NCI-H510A (cell line): ENCODE results near the gene TSPAN18.

Experiments used
- DNase-seq: peaks from one replicate; lab custom pipeline; 2025; lab: John Stamatoyannopoulos, UW

TSPAN18 gene

DNA sequence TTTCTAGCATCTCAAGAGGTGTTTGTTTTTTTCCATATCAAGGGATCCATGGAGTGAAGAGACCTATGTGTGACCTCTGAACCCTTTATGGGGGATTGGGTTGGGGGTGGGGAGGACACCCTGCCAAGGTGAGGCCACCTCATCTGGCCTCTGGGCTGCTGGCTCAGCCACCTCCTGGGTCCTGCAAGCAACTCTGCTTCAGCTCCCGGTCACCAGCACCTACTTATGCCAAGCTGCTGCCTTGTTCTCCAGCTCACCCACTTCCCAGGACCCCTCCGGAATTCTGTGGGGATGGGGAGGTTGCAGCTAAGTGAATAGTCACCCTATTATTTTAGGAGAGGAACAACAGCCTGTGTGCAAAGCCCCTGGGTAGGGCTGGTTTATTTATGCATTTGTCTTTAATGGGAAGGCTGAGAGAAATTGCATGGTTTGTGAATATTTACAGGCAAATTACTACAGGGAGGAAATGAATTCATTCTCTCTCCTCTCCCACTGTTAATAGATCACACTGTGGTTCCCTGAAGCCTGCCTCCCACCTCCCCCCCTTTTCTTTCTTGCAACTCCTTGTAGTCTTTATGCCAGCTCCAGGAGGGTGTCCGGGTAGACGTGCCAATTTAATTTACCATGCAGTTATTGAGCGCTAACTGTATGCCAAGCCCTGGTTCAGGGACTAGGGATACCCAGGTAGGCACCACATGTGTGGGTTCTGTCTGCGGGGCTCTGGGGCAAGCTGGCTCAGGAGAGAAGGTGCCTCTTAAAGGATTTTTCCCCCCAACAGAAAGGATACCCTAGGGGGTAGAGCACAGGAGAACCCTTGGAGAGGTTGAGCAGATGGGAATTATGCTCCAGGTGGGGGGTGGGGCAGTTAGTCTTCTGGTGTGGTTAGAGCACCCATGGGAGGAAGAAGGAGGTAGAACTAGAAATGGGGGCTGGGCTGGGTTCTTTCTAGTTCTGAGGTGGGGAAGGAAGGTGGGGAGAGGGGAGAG lies 50.7 kb downstream of the TSPAN18 start:
- DNase-seq = no peak

DNA sequence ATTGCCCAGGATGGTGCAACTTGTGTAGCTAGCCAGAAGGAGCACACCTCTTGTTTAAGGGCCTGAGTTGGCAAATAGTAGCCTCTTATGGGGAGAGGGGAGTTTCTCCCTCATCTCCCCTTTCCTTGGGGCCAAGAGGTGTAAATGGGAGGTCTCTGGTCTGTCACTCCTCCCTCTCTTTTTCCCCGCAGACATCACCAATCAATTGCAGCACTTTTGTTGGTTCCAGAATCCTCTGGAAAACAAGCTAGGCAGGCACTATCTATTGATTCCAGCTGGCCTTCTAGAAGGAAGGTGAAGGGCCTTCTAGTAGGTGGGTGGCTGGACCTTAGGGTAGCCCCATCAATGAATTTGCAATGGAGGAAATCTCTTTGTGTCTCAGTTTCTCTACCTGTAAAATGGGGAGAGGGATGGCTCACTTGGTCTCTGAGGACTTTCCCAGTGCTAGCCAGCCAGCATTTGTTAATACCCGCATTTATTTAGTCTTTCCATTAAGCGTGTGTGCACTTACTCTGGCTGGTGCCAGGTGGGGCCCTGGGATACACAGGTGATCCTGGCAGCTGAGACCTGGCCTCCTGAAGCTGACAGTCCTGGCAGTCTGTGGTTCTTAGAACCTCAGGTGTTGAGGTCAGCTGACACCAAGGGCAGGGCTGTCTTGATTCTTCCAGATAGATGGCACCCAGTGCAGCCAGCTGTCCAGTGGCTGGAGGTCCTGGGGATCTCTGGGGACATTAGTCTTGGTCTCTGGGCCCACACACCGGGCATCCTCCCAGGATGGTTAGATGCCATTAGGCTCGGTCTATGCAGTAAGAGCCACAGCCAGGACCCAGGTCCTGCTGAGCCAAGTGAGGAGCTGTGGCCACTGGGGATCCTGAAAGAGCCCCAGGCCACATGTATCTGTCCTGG lies 51.7 kb downstream of the TSPAN18 start:
- no peak for DNase-seq

DNA sequence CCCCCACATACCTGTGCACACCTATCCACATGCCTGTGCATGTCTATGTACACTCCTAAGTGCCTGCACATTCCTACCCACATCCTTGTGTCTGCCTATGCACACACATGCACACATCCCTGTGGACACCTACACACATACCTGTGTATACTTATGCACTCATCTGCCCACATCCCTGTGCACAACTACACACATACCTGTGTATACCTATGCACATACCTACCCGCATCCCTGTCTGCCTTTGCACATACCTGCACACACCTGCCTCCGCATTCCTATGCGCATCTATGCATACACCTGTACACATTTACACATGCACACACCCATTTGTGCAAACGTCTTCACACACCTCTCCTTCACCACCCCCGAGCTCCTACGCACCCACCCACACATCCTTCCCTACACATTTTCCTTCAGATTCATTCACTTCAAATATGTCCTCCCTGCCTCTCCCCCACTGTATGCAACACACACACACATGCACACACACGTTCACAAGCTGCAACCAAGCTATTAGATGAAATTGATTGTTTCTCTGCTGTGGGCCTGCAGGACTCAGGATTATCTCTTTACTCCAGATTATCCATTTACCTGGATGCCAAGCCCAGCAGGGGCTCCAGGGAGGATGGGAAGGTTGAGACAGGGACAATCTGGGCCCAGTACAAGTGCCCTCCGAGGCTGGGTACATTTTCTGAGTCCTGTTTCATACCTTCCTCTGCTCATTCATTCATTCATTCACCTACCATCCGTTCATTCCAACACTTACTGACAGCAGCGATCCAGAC lies 53.2 kb downstream of the TSPAN18 start:
- DNase-seq = no peak

- no peak for DNase-seq
Measured at GRCh38 chr11:44780940-44781631, 54.3 kb downstream of the TSPAN18 start.

GRCh38 chr11:44781655-44782054 lies 54.9 kb downstream of the TSPAN18 start:
- no peak for DNase-seq

GRCh38 chr11:44782478-44782877 lies 55.7 kb downstream of the TSPAN18 start:
- no peak for DNase-seq

- DNase-seq = no peak
Measured at GRCh38 chr11:44784436-44784760, 57.6 kb downstream of the TSPAN18 start.

GRCh38 chr11:44784851-44785250 lies 58.1 kb downstream of the TSPAN18 start:
- no peak for DNase-seq

DNA sequence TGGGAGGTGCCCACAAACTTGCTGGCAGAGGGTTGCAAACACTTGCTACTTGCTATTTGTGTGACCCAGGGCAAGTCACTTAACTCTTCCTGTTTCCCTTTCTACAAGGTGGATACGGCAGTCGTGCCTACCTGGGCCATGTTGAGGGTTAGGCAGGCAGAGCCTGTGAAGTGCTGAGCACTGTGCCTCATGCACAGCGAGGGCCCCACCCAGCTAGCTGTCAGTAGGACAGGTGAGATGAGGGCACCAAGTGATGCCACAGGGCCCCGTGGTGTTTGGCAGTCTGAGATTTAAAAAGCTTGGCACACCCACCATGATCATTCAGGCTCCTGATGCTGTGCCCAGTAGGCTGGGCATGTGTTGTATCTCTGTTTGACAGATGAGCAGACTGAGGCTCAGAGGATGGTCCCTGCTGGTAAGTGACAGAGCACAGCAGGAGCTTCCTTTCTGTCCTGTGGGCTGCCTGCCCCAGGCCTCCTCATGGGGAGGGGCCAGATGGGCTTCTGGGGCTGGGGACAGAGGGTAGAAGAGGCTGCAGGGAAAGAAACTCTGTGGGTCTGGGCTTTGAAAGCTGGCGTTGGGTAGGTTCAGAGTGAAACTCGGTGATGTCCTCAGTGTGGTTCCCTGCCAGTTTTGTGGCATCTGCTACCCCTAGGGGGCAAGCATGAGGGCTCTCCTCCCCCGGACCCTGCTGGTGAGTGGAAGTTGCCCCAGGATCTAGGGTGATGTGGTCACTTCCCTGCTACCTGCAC lies 59.3 kb downstream of the TSPAN18 start:
- no peak for DNase-seq

- DNase-seq = no peak
Measured at GRCh38 chr11:44787070-44787469, 60.3 kb downstream of the TSPAN18 start.

DNA sequence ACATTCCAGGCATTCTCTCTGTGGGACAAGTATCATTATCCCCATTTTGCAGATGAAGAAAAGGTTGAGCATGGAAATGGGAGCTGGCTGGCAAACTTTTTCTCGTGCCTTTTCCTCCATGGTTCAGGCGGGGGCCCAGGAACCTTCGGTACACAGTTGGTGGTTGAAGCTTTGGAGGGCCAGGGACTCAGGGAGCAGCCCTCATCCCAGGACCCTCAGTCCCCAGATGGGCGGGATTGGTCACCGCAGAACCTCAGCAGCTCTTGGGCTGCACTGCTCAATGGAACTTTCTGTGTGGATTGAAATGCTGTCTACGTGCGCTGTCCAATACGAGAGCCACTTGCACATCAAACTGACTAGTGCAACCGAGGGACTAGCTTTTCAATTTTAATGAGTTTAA lies 61.2 kb downstream of the TSPAN18 start:
- no peak for DNase-seq

GRCh38 chr11:44788536-44789261 lies 61.9 kb downstream of the TSPAN18 start:
- DNase-seq = no peak

GRCh38 chr11:44789496-44789895 lies 62.7 kb downstream of the TSPAN18 start:
- no peak for DNase-seq

GRCh38 chr11:44790211-44790610 lies 63.4 kb downstream of the TSPAN18 start:
- no peak for DNase-seq

GRCh38 chr11:44791316-44791925 lies 64.7 kb downstream of the TSPAN18 start:
- no peak for DNase-seq

GRCh38 chr11:44792171-44792570 lies 65.4 kb downstream of the TSPAN18 start:
- no peak for DNase-seq

DNA sequence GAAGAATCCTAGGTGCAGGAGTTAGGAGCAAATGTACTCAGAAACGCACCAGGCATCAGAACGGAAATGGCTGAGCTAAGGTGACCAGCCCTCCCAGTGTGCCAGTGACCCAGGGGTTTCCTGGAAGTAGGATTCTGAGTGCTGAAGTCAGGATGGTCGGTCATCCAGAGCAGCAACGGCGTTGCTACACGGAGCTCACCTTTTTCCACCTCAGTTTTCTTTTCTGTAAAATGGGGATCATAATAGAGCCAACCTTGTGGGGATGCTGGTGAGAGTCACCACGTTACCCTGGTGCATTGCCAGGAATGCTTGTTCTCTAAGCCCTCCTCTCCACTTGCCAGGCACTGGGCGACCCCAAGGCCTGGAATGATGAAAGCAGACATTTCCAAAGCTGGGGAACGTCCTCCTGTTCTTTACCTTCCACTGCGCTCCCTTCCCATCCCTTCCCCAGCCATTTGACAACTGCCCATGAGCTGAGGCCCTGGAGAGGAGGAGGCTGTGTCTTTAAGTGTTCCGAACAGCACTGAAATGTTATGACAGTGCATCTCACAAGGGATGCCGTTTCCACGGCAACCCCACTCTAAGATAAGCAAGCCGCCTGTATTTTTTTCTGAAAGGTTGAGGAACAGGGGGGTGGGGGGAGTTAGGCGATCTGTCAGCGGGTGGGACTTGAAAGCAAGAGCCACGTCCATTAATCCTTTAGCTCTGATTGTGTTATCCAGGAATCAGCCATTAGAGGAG lies 66.8 kb downstream of the TSPAN18 start:
- no peak for DNase-seq

- no peak for DNase-seq
Measured at GRCh38 chr11:44795803-44796535, 69.2 kb downstream of the TSPAN18 start.
